Frontal cortex (tissue), 4 donors: ENCODE measurements around the gene SELPLG. TPM values are rescaled to one million over a fixed set of nuclear protein-coding genes. Genes with fewer than 3 reads are reported as not detected.
"Not testable (repeated sequence)": the region's sequence is repeated elsewhere in the genome, so short reads cannot be mapped to it uniquely, and the experiment has no call there.

ENCODE experiments used
- DNase-seq, 2 donors: peaks; one replicate each; pipeline ENCODE4 v3.0.0; 2012; ENCODE audit warnings: low spot score in 2 of 2
- FAIRE-seq: peaks from 2 replicates; lab custom pipeline; 2012; peaks lifted over from hg19 to GRCh38; lab: Jason Lieb, UNC
- total RNA-seq: library from RNA; depleted of rRNA; stranded (reverse); fragments of >200 nt; gene quantifications from one replicate; pipeline ENCODE4 v1.2.3, GENCODE V29; 2014
- donor health status: control.
- donor health status: control.
- donor health status: control.

The SELPLG gene
- total RNA-seq, result 1.2 TPM

GRCh38 chr12:108633534-108634248 lies at the start of gene SELPLG:
TSS of gene SELPLG (minus strand) at chr12:108633894. CDS start at chr12:108624307, 9,587 bp downstream.
- DNase-seq (no peak), FAIRE-seq (no peak)

GRCh38 chr12:108681317-108681716 lies 47.6 kb upstream of the SELPLG start:
- no peak for FAIRE-seq

GRCh38 chr12:108679106-108679681 lies 45.5 kb upstream of the SELPLG start:
- FAIRE-seq (no peak), DNase-seq (no peak)

More at GRCh38 chr12:108681317-108681716, 47.6 kb upstream of the SELPLG start:
- DNase-seq, result no peak

- FAIRE-seq, result no peak
Observed at GRCh38 chr12:108678104-108678730, 44.5 kb upstream of the SELPLG start.

GRCh38 chr12:108677381-108677780 lies 43.7 kb upstream of the SELPLG start:
- FAIRE-seq (no peak), DNase-seq (no peak)

More at GRCh38 chr12:108678104-108678730, 44.5 kb upstream of the SELPLG start:
- no peak for DNase-seq

- DNase-seq (no peak), FAIRE-seq (no peak)
Observed at GRCh38 chr12:108676707-108677106, 43.0 kb upstream of the SELPLG start.

GRCh38 chr12:108675792-108676191 lies 42.1 kb upstream of the SELPLG start:
- DNase-seq (no peak), FAIRE-seq (no peak)

- no peak for FAIRE-seq
- no peak for DNase-seq
Observed at GRCh38 chr12:108672054-108672453, 38.4 kb upstream of the SELPLG start.

- FAIRE-seq, result no peak
- DNase-seq, result no peak
Observed at GRCh38 chr12:108671110-108671509, 37.4 kb upstream of the SELPLG start.

- FAIRE-seq, result no peak
- no peak for DNase-seq
Observed at GRCh38 chr12:108670066-108670631, 36.5 kb upstream of the SELPLG start.

GRCh38 chr12:108668542-108668941 lies 34.8 kb upstream of the SELPLG start:
- DNase-seq (no peak), FAIRE-seq (no peak)

- DNase-seq, result no peak
- FAIRE-seq, result no peak
Observed at GRCh38 chr12:108668063-108668462, 34.4 kb upstream of the SELPLG start.

GRCh38 chr12:108667349-108667748 lies 33.7 kb upstream of the SELPLG start:
- no peak for FAIRE-seq
- no peak for DNase-seq

GRCh38 chr12:108666401-108666881 lies 32.7 kb upstream of the SELPLG start:
- no peak for DNase-seq

GRCh38 chr12:108665608-108666202 lies 32.0 kb upstream of the SELPLG start:
- no peak for DNase-seq
- FAIRE-seq, result no peak

More at GRCh38 chr12:108666401-108666881, 32.7 kb upstream of the SELPLG start:
- FAIRE-seq, result no peak

GRCh38 chr12:108664338-108665258 lies 30.9 kb upstream of the SELPLG start:
- FAIRE-seq, result peak; percentile 71

GRCh38 chr12:108663324-108664015 lies 29.8 kb upstream of the SELPLG start:
- no peak for FAIRE-seq
- DNase-seq, result no peak

More at GRCh38 chr12:108664338-108665258, 30.9 kb upstream of the SELPLG start:
- peak; percentile 69 for DNase-seq

GRCh38 chr12:108658115-108658514 lies 24.4 kb upstream of the SELPLG start:
- not testable (repeated sequence) for FAIRE-seq, DNase-seq
